ENCODE results near the gene RYR3.

The RYR3 gene

GRCh38 chr15:33357845-33358244, 47.1 kb downstream of the RYR3 start:
- no peak for TF ChIP-seq CTCF (IDR thresholded peaks at IDR 0.05; ENCODE audit: control insufficient read depth, insufficient read depth, low read depth, low read length, missing control alignments)
- no peak for DNase-seq (ENCODE audit: low read depth)
- no peak overlapping the region for H3K4me3 ChIP-seq (ENCODE audit: control insufficient read depth, low read depth, low read length)

DNA sequence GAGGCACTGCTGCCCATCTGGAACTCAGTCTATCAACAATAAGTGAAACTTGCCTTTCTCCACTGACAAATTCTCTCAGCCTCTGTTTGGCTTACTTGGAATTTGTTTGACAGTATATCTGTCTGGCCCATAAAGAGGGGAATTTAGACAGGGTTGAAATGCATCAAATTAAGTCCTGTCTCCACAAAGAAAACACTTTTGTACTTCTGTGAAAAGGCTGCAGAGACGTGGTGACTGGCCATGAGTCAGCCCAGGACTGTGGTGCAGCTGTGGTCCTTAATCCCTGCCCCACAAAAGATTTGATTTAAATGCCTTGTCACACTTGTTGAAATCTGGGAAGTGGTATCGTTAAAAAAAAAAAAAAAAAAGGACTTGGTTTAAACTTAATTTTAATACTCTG, 47.5 kb downstream of the RYR3 start:
- no peak for TF ChIP-seq CTCF (IDR thresholded peaks at IDR 0.05; ENCODE audit: control insufficient read depth, insufficient read depth, low read depth, low read length, missing control alignments)
- no peak overlapping the region for H3K4me3 ChIP-seq (ENCODE audit: control insufficient read depth, low read depth, low read length)
- no peak for DNase-seq (ENCODE audit: low read depth)

GRCh38 chr15:33360886-33361285, 50.1 kb downstream of the RYR3 start:
- TF ChIP-seq CTCF (IDR thresholded peaks at IDR 0.05; ENCODE audit: control insufficient read depth, insufficient read depth, low read depth, low read length, missing control alignments): no peak
- H3K4me3 ChIP-seq (ENCODE audit: control insufficient read depth, low read depth, low read length): no peak overlapping the region
- no peak for DNase-seq (ENCODE audit: low read depth)

DNA sequence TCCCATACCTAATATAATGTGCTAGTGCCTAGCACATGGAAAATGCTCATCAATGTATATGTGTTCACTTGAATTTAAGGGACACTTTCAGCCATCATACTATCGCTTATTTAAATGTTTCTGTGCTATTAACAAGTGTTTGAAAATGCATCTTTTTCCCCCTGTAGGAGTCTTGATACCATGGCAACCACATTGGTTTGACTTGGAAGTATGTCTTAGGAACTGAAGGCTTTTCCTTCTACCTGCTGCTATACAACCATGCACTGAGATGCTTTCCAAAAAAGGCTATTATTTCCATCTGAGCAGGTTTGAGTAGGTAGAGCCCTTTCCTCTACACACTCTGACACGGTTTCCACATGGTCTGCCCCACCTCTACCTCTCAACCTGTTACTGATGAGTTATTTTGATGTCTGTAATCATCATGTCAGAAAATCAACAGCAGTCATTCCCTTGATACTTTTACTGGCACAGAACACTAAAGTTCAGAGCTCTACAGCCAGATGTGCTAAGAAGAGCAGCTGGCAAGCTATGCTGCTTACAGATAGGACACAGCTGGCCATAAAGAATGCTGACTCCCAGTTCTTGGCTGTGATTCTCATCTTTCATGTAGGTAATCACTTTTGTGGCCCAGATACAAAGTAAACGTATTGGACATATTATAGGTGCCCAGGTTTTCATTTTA, 59.3 kb downstream of the RYR3 start:
- TF ChIP-seq CTCF (IDR thresholded peaks at IDR 0.05; ENCODE audit: control insufficient read depth, insufficient read depth, low read depth, low read length, missing control alignments): no peak
- no peak overlapping the region for H3K4me3 ChIP-seq (ENCODE audit: control insufficient read depth, low read depth, low read length)
- DNase-seq (ENCODE audit: low read depth): no peak

DNA sequence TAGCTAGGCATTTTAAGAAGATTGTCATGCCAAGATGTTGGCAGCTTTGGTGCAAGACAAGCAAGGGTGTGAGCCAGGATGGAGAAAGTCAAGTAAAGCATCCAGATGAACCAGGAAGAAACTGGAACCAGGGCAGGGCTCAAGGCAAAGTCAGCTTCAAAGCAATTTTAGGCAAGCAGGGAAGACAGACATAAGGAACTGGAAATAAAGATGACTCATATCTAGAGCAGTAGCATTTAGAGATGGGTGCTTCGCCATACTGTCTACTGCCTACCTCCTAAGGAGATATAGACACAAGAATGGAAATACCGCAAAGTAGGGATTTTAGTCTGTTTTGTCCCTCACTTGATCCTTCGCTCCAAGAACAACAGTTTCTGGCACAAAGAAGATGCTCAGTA, 59.9 kb downstream of the RYR3 start:
- H3K4me3 ChIP-seq (ENCODE audit: control insufficient read depth, low read depth, low read length): no peak overlapping the region
- no peak for TF ChIP-seq CTCF (IDR thresholded peaks at IDR 0.05; ENCODE audit: control insufficient read depth, insufficient read depth, low read depth, low read length, missing control alignments)
- no peak for DNase-seq (ENCODE audit: low read depth)

DNA sequence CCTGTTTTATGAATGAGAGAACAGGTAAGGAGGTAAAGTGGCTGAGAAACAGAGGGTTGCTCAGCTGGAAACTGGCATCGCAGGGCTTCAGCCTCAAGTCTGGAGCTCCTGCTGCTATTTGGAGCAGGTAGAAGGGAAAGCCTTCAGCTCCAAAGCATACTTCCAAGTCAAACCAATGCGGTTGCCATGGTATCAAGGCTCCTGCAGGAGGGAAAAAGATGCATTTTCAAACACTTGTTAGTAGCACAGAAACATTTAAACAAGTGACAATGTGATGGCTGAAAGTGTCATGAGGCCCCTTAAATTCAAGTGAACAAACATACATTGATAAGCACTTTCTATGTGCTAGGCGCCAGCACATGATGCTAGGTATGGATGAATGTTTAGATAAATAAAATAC, 60.4 kb downstream of the RYR3 start:
- H3K4me3 ChIP-seq (ENCODE audit: control insufficient read depth, low read depth, low read length): no peak overlapping the region
- TF ChIP-seq CTCF (IDR thresholded peaks at IDR 0.05; ENCODE audit: control insufficient read depth, insufficient read depth, low read depth, low read length, missing control alignments): no peak

More for the DNA sequence above, 60.4 kb downstream of the RYR3 start:
- DNase-seq (ENCODE audit: low read depth): no peak

Data from AG09309 (cell line).